H9 (cell line): ENCODE data around the gene ZBTB7A. TPM values are rescaled to one million over a fixed set of nuclear protein-coding genes. Genes with fewer than 3 reads are reported as not detected.

Source experiments
- DNase-seq: peaks from one replicate; pipeline ENCODE4 v3.0.0-alpha.2; 2017
- H2AFZ ChIP-seq: one replicate; pipeline ENCODE4 v1.6.1; 2013; ENCODE audit warnings: mild to moderate bottlenecking, low read length, control low read depth, moderate library complexity
- H2AK5ac ChIP-seq: 2 replicates; pipeline ENCODE4 v1.6.1; 2013; ENCODE audit warnings: low read length, control low read depth, mixed read lengths; ENCODE audit not compliant: insufficient read length
- H2BK120ac ChIP-seq: one replicate; pipeline ENCODE4 v1.6.1; 2013; ENCODE audit warnings: low read depth, mild to moderate bottlenecking, low read length, control low read depth, inconsistent platforms; ENCODE audit not compliant: poor library complexity, severe bottlenecking
- H2BK12ac ChIP-seq: 2 replicates; pipeline ENCODE4 v1.6.1; 2013; ENCODE audit warnings: low read length, control low read depth, mixed read lengths, low read depth; ENCODE audit not compliant: insufficient read length
- H2BK15ac ChIP-seq: 2 replicates; pipeline ENCODE4 v1.6.1; 2013; ENCODE audit warnings: low read depth, low read length, control low read depth
- H2BK20ac ChIP-seq: one replicate; pipeline ENCODE4 v1.6.1; 2013; ENCODE audit warnings: low read depth, mild to moderate bottlenecking, low read length, control low read depth, inconsistent platforms; ENCODE audit not compliant: poor library complexity, severe bottlenecking
- H2BK5ac ChIP-seq: 2 replicates; pipeline ENCODE4 v1.6.1; 2013; ENCODE audit warnings: low read length, control low read depth, mixed read lengths; ENCODE audit not compliant: insufficient read length
- H3K14ac ChIP-seq: 2 replicates; pipeline ENCODE4 v1.6.1; 2013; ENCODE audit warnings: low read length, control low read depth; ENCODE audit not compliant: insufficient read depth
- H3K18ac ChIP-seq: 2 replicates; pipeline ENCODE4 v1.6.1; 2013; ENCODE audit warnings: low read depth, mild to moderate bottlenecking, mixed read lengths, low read length, control low read depth; ENCODE audit not compliant: insufficient read length
- H3K23ac ChIP-seq: 2 replicates; pipeline ENCODE4 v1.6.1; 2013; ENCODE audit warnings: low read length, control low read depth, mixed read lengths, low read depth; ENCODE audit not compliant: insufficient read length
- H3K23me2 ChIP-seq: 2 replicates; pipeline ENCODE4 v1.6.1; 2013; ENCODE audit warnings: low read depth, mild to moderate bottlenecking, mixed read lengths, low read length, control low read depth; ENCODE audit not compliant: insufficient read length, poor library complexity, severe bottlenecking
- H3K27ac ChIP-seq: 2 replicates; pipeline ENCODE4 v1.5.1; 2013; ENCODE audit warnings: low read length, control low read depth, mixed read lengths, low read depth; ENCODE audit not compliant: insufficient read length
- H3K27me3 ChIP-seq: 2 replicates; pipeline ENCODE4 v1.6.1; 2013; ENCODE audit warnings: low read length, control low read depth, inconsistent platforms; ENCODE audit not compliant: insufficient read depth
- H3K4ac ChIP-seq: 2 replicates; pipeline ENCODE4 v1.6.1; 2013; ENCODE audit warnings: low read depth, mild to moderate bottlenecking, control low read depth, inconsistent platforms, low read length, moderate library complexity
- H3K4me1 ChIP-seq: 2 replicates; pipeline ENCODE4 v1.6.1; 2013; ENCODE audit warnings: low read length, control low read depth, inconsistent platforms; ENCODE audit not compliant: insufficient read depth
- H3K4me2 ChIP-seq: 2 replicates; pipeline ENCODE4 v1.6.1; 2013; ENCODE audit warnings: low read length, control low read depth, mixed read lengths; ENCODE audit not compliant: insufficient read length, insufficient read depth
- H3K56ac ChIP-seq: 2 replicates; pipeline ENCODE4 v1.6.1; 2013; ENCODE audit warnings: low read depth, mild to moderate bottlenecking, mixed read lengths, low read length, control low read depth; ENCODE audit not compliant: insufficient read length
- H3K79me1 ChIP-seq: 2 replicates; pipeline ENCODE4 v1.6.1; 2013; ENCODE audit warnings: low read depth, mild to moderate bottlenecking, moderate library complexity, low read length, control low read depth, inconsistent platforms; ENCODE audit not compliant: insufficient read depth, poor library complexity, severe bottlenecking
- H3K79me2 ChIP-seq: 2 replicates; pipeline ENCODE4 v1.6.1; 2013; ENCODE audit warnings: low read length, control low read depth, inconsistent platforms; ENCODE audit not compliant: insufficient read depth
- H3K9ac ChIP-seq: 2 replicates; pipeline ENCODE4 v1.6.1; 2013; ENCODE audit warnings: low read length, control low read depth, mixed read lengths; ENCODE audit not compliant: insufficient read length; ENCODE audit errors: extremely low read depth
- H3K9me3 ChIP-seq: one replicate; pipeline ENCODE4 v1.6.1; 2013; ENCODE audit warnings: low read depth, low read length, inconsistent platforms; ENCODE audit not compliant: control insufficient read depth
- H3T11ph ChIP-seq: one replicate; pipeline ENCODE4 v1.6.1; 2013; ENCODE audit warnings: mild to moderate bottlenecking, low read length, control low read depth, inconsistent platforms
- H4K20me1 ChIP-seq: one replicate; pipeline ENCODE4 v1.6.1; 2013; ENCODE audit not compliant: control insufficient read depth, insufficient read length, insufficient read depth
- H4K5ac ChIP-seq: 2 replicates; pipeline ENCODE4 v1.6.1; 2013; ENCODE audit warnings: low read depth, mild to moderate bottlenecking, mixed read lengths, low read length, control low read depth; ENCODE audit not compliant: insufficient read length
- H4K8ac ChIP-seq: replicated peaks from 2 replicates; pipeline ENCODE4 v1.6.1; 2013; ENCODE audit warnings: low read length, control low read depth, mixed read lengths, low read depth; ENCODE audit not compliant: insufficient read length
- H4K91ac ChIP-seq: 2 replicates; pipeline ENCODE4 v1.6.1; 2013; ENCODE audit warnings: low read depth, mild to moderate bottlenecking, moderate library complexity, mixed read lengths, low read length, control low read depth; ENCODE audit not compliant: insufficient read length
- H3K27ac Mint-ChIP-seq, 3 experiments: 2 replicates in 2 of 3; 3 replicates in 1 of 3; pipeline ENCODE4 v1.8.0; 2020 to 2021; ENCODE audit warnings: mixed read lengths in 3 of 3, mild to moderate bottlenecking in 1 of 3, moderate library complexity in 1 of 3
- H3K27me3 Mint-ChIP-seq: 2 replicates; pipeline ENCODE4 v1.8.0; 2021; ENCODE audit warnings: low read depth, mild to moderate bottlenecking, moderate library complexity, mixed read lengths
- H3K36me3 Mint-ChIP-seq, 3 experiments: 2 replicates in 2 of 3; 3 replicates in 1 of 3; pipeline ENCODE4 v1.8.0; 2020 to 2021; ENCODE audit warnings: low read depth in 3 of 3, mixed read lengths in 3 of 3; ENCODE audit not compliant: insufficient read depth in 1 of 3
- H3K4me1 Mint-ChIP-seq, 2 experiments: 2 replicates each; pipeline ENCODE4 v1.8.0; 2020; ENCODE audit warnings: mixed read lengths in 2 of 2
- H3K4me3 Mint-ChIP-seq, 2 experiments: 2 replicates in 1 of 2; 3 replicates in 1 of 2; pipeline ENCODE4 v1.8.0; 2020 to 2021; ENCODE audit warnings: mild to moderate bottlenecking in 2 of 2, mixed read lengths in 2 of 2, moderate library complexity in 1 of 2
- H3K9me3 Mint-ChIP-seq, 2 experiments: 2 replicates in 1 of 2; 3 replicates in 1 of 2; pipeline ENCODE4 v1.8.0; 2020; ENCODE audit warnings: mild to moderate bottlenecking in 2 of 2, mixed read lengths in 2 of 2, moderate library complexity in 1 of 2
- WGBS: extraction: QIAGEN DNeasy Blood & Tissue Kit; methylation state at CpG from one replicate; pipeline ENCODE4 v1.1.7; 2013; ENCODE audit warnings: missing lambda C conversion rate, low lambda C conversion rate, mixed read lengths; ENCODE audit not compliant: insufficient read length; ENCODE audit errors: extremely low coverage; 5-methylcytosine and 5-hydroxymethylcytosine counted together
- total RNA-seq: library from RNA; stranded (reverse); gene quantifications from 2 replicates; pipeline ENCODE4 v1.2.1, GENCODE V29; 2021
- TF ChIP-seq, protein P1 (sequence below): fragments of 200-600 bp; sonication (generic); conservative IDR thresholded peaks from 3 replicates; pipeline ENCODE4 v1.8.0; 2021; ENCODE audit warnings: antibody characterized with exemption, mild to moderate bottlenecking

The ZBTB7A gene
- total RNA-seq, 1 experiment from 2014 or later: 24.9 TPM

GRCh38 chr19:4089946-4090345 is 23.2 kb upstream of the ZBTB7A start:
- no peaks in the 10 kb centered on the region for H4K20me1 ChIP-seq
- no peaks in the 10 kb centered on the region for H3K9me3 ChIP-seq
- no peak overlapping the region for H4K8ac ChIP-seq
- H3K4ac ChIP-seq: no peak overlapping the region
- TF ChIP-seq, protein P1, sequence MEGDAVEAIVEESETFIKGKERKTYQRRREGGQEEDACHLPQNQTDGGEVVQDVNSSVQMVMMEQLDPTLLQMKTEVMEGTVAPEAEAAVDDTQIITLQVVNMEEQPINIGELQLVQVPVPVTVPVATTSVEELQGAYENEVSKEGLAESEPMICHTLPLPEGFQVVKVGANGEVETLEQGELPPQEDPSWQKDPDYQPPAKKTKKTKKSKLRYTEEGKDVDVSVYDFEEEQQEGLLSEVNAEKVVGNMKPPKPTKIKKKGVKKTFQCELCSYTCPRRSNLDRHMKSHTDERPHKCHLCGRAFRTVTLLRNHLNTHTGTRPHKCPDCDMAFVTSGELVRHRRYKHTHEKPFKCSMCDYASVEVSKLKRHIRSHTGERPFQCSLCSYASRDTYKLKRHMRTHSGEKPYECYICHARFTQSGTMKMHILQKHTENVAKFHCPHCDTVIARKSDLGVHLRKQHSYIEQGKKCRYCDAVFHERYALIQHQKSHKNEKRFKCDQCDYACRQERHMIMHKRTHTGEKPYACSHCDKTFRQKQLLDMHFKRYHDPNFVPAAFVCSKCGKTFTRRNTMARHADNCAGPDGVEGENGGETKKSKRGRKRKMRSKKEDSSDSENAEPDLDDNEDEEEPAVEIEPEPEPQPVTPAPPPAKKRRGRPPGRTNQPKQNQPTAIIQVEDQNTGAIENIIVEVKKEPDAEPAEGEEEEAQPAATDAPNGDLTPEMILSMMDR: no peak
- peaks cover 7 to 23% (median 23%) of the 10 kb centered on the region in 3 experiments; a peak in 6 of 7 replicates for H3K36me3 Mint-ChIP-seq
- H4K91ac ChIP-seq: no peak overlapping the region
- no CpG with 5 or more reads among the region's 22 CpGs for WGBS
- H3K4me1 Mint-ChIP-seq: 0 out of 4 replicates have a peak, but pooled peaks cover 0 to 4% of the 10 kb centered on the region in 2 experiments
- H3K27me3 ChIP-seq: no peaks in the 10 kb centered on the region
- no peak overlapping the region for H3K9ac ChIP-seq
- no peak overlapping the region for H4K5ac ChIP-seq
- no peak overlapping the region for H2BK12ac ChIP-seq
- no peak overlapping the region for H2BK20ac ChIP-seq
- no peaks in the 10 kb centered on the region for H3K27me3 Mint-ChIP-seq
- H3K4me3 Mint-ChIP-seq: no peak overlapping the region
- no peak overlapping the region for H3T11ph ChIP-seq
- H3K79me1 ChIP-seq: no peaks in the 10 kb centered on the region
- H3K27ac ChIP-seq: no peak overlapping the region
- no peak overlapping the region for H3K14ac ChIP-seq
- no peaks in the 10 kb centered on the region for H3K23me2 ChIP-seq
- no peak overlapping the region for H2BK5ac ChIP-seq
- no peak overlapping the region for H3K18ac ChIP-seq
- no peaks in the 10 kb centered on the region for H3K4me1 ChIP-seq
- no peak overlapping the region for H2BK120ac ChIP-seq
- H3K27ac Mint-ChIP-seq: no peak overlapping the region
- H3K4me2 ChIP-seq: no peak overlapping the region
- no peak overlapping the region for H2BK15ac ChIP-seq
- no peaks in the 10 kb centered on the region for H3K9me3 Mint-ChIP-seq
- H3K79me2 ChIP-seq: no peaks in the 10 kb centered on the region
- H2AK5ac ChIP-seq: no peak overlapping the region
- H2AFZ ChIP-seq: no peak overlapping the region
- H3K23ac ChIP-seq: no peak overlapping the region
- DNase-seq: no peak
- no peak overlapping the region for H3K56ac ChIP-seq
